Inflammatory macrophage treated with lipopolysaccharide for 1 hour (primary cell): ENCODE data around the gene FGF7.
"Not testable (repeated sequence)": the region's sequence is repeated elsewhere in the genome, so short reads cannot be mapped to it uniquely, and the experiment has no call there.

Experiments
- DNase-seq, 2 donors: peaks; one replicate each; pipeline ENCODE4 v3.0.0-alpha.2; 2020 to 2022

Gene FGF7

DNA sequence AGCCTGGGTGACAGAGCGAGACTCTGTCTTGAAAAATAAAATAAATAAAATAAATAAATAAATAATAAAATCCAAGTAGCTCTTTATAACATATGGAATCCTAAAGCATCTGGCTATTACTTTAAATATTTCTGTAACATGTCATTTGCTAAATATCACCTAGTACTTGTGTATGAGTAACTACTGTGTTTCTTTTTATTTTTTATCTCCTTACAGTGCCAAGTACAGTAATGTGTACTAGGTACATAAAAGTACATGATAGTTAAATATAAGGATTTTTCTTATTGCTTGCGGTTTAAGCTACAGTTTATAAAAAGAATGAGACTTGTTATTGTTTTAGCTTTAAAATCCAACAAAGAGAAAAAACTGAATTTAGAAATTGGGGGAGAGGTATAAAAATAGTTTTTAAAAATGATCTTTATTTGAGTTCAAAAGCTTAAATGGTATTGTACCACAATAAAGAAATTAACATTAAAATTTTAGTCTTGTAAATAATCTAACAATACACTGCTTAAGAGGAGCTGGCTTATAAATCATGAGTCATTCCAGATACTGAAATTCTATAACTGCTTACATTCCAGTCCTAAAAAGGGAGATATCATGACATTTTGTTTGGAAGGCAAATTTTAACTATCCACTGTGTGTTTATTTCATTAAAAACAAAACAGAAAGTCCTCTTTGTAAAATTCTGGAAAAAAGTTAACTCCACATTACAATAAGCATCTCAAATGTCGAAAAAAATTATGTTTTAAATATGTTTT, 73.1 kb downstream of the FGF7 start:
- no peak for DNase-seq

DNA sequence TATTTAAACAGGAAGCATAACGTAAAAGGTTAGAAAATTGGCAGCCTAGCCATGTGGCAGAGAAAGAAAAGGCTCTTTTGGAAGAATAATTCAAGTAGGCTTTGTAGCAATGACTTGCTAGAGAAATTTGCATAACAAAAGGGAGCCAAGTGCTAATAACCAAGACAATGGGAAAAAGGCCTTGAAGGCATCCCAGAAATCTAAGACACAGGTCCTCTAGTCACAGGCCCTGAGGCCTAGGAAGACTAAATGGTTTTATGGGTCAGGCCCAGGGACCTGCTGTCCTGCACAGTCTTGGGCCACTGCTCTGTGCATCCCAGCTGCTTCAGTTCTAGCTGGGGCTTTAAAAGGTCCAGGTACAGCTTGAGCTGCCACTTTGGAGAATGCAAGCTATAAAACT, 78.5 kb downstream of the FGF7 start:
- DNase-seq: no peak

DNA sequence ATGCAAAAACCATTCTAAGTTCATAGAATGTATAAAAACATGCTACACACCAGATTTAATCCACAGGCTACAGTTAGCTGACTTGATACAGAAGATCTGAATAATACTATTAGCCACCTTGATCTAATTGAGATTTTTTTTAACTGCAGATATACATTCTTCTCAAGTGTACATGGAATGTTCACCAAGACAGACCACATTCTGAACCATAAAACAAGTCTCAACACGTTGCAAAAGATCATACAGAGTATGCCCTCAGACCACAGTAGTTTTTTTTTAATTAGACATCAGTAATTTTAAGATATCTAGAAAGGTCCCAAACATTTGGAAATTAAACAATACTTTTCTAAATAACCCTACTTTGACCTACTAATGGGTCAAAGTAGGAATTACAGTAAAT, 83.3 kb downstream of the FGF7 start:
- no peak for DNase-seq

DNA sequence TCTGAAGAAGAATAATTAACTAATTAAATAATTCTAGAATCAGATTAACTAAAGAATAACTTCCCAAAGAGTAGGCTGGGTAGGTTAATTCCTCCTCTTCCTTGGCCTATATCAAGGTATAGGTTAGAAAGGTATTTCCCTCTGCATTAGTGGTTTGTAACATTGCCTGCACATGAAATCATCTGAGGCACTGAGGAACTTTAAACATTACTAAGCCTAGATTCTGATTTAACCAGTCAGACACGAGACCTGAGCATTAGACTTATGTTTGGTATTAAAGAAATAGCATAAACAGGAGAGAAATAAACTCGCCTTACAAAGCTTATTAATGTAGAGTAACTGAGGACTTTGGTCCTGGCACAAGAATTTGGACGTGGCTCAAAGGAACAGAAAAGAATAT, 84.2 kb downstream of the FGF7 start:
- DNase-seq: no peak

DNA sequence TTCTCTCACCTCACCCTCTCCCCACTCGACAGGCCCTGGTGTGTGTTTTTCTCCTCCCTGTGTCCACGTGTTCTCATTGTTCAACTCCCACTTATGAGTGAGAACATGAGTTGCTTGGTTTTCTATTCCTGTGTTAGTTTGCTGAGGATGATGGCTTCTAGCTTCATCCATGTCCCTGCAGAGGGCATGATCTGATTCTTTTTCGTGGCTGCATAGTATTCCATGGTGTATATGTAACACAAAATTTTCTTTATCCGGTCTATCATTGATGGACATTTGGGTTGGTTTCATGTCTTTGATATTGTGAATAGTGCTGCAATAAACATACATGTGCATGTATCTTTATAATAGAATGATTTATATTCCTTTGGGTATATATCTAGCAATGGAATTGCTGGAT, 89.7 kb downstream of the FGF7 start:
- not testable (repeated sequence) for DNase-seq

DNA sequence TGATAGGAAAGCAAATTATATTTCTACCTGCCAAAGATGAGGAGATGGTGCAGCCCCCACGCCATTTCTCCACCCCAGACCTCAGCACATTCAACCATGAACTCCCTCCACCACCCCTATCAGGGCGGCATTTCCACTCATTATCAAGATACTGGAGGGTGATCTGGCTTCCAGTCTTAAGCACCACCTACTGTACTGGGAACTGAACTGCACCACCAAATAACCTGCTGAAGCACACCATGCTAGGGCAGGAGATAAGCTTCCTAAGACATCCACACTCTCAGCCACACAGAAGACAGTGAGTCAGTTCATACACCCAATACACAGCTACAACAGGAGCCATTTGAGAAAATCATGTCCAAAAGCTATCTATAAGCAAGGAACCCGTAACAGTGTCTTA, 98.8 kb downstream of the FGF7 start:
- no peak for DNase-seq

DNA sequence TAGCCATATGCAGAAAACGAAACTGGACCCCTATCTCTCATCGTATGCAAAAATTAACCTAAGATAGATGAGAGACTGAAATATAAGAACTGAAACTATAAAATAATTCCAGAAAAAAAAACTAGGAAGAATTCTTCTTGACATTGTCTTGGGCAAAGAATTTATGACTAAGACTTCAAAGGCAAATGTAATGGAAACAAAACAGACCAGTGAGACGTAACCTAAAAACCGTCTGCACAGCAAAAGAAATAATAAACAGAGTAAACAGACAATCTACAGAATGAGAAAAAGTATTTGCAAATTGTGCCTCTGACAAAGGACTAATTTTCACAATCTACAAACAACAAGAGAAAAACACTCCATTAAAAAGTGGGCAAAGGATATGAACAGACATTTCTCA, 105.2 kb downstream of the FGF7 start:
- no peak for DNase-seq

DNA sequence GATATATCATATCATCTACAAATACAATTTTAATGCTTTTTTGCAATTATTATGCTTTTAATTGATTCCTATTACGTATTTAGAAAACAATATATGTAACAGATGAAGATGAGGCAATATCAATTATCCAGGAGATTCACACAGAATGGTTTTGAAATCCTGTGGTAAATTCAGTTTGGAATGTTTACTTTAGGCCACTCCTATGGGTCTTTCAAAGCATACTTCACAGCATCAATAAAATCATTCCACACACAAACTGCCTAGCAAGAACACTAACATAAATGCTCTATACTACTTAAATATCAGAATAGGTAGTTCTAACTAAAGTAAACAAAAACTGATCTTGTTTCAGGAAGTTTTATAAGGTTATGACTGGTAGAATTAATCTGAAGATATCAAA, 107.0 kb downstream of the FGF7 start:
- DNase-seq: no peak
